ENCODE results near the gene SSH2.
"Not testable (repeated sequence)": the region's sequence is repeated elsewhere in the genome, so short reads cannot be mapped to it uniquely, and the experiment has no call there.

GRCh38 chr17:29857105-29857504 lies 72.9 kb downstream of the SSH2 start:
- TF ChIP-seq CTCF, POLR2A, POLR2AphosphoS5 (IDR thresholded peaks at IDR 0.05): not testable (repeated sequence)
